ENCODE results near the gene SLC6A20.

Gene SLC6A20

GRCh38 chr3:45751537-45752242, 44.6 kb downstream of the SLC6A20 start:
- TF ChIP-seq POLR2AphosphoS5 (IDR thresholded peaks at IDR 0.05; ENCODE audit: low read depth, low read length) (no peak), SIN3A (IDR thresholded peaks at IDR 0.05; ENCODE audit: borderline replicate concordance, insufficient read depth, low read length) (no peak), FOXP2 (optimal IDR thresholded peaks at IDR 0.05; ENCODE audit: borderline replicate concordance, extremely low read depth, extremely low read length, insufficient read depth) (no peak), REST (IDR thresholded peaks at IDR 0.05; ENCODE audit: insufficient read depth in 1 of 2, low read depth in 2 of 2, low read length in 2 of 2) (no peak), TAF1 (IDR thresholded peaks at IDR 0.05; ENCODE audit: borderline replicate concordance, insufficient read depth, low read length) (no peak)

GRCh38 chr3:45749880-45750279, 46.5 kb downstream of the SLC6A20 start:
- no peak for TF ChIP-seq SIN3A (IDR thresholded peaks at IDR 0.05; ENCODE audit: borderline replicate concordance, insufficient read depth, low read length)
- TF ChIP-seq POLR2AphosphoS5 (IDR thresholded peaks at IDR 0.05; ENCODE audit: low read depth, low read length), result no peak
- no peak for TF ChIP-seq FOXP2 (optimal IDR thresholded peaks at IDR 0.05; ENCODE audit: borderline replicate concordance, extremely low read depth, extremely low read length, insufficient read depth)

GRCh38 chr3:45748068-45748467, 48.3 kb downstream of the SLC6A20 start:
- TF ChIP-seq TAF1 (IDR thresholded peaks at IDR 0.05; ENCODE audit: borderline replicate concordance, insufficient read depth, low read length) (no peak), POLR2AphosphoS5 (IDR thresholded peaks at IDR 0.05; ENCODE audit: low read depth, low read length) (no peak), SIN3A (IDR thresholded peaks at IDR 0.05; ENCODE audit: borderline replicate concordance, insufficient read depth, low read length) (no peak), FOXP2 (optimal IDR thresholded peaks at IDR 0.05; ENCODE audit: borderline replicate concordance, extremely low read depth, extremely low read length, insufficient read depth) (no peak)

- TF ChIP-seq REST (IDR thresholded peaks at IDR 0.05; ENCODE audit: insufficient read depth in 1 of 2, low read depth in 2 of 2, low read length in 2 of 2) (no peak), POLR2AphosphoS5 (IDR thresholded peaks at IDR 0.05; ENCODE audit: low read depth, low read length) (no peak), FOXP2 (optimal IDR thresholded peaks at IDR 0.05; ENCODE audit: borderline replicate concordance, extremely low read depth, extremely low read length, insufficient read depth) (no peak), TAF1 (IDR thresholded peaks at IDR 0.05; ENCODE audit: borderline replicate concordance, insufficient read depth, low read length) (no peak), SIN3A (IDR thresholded peaks at IDR 0.05; ENCODE audit: borderline replicate concordance, insufficient read depth, low read length) (no peak)
Measured at GRCh38 chr3:45746777-45747622, 49.3 kb downstream of the SLC6A20 start.

GRCh38 chr3:45746165-45746776, 50.1 kb downstream of the SLC6A20 start:
- TF ChIP-seq REST (IDR thresholded peaks at IDR 0.05; ENCODE audit: insufficient read depth in 1 of 2, low read depth in 2 of 2, low read length in 2 of 2) (no peak), POLR2AphosphoS5 (IDR thresholded peaks at IDR 0.05; ENCODE audit: low read depth, low read length) (no peak), FOXP2 (optimal IDR thresholded peaks at IDR 0.05; ENCODE audit: borderline replicate concordance, extremely low read depth, extremely low read length, insufficient read depth) (no peak), TAF1 (IDR thresholded peaks at IDR 0.05; ENCODE audit: borderline replicate concordance, insufficient read depth, low read length) (no peak), SIN3A (IDR thresholded peaks at IDR 0.05; ENCODE audit: borderline replicate concordance, insufficient read depth, low read length) (no peak)
